GM19397 (cell line): Measurements from ENCODE around the gene KLK2.

ENCODE experiments used
- ATAC-seq: cut with Tn5 transposase; IDR thresholded peaks from one replicate; pipeline ENCODE4 v1.9.1; 2021; ENCODE audit warnings: mild to moderate bottlenecking, moderate library complexity; ENCODE audit not compliant: unreplicated experiment

KLK2 gene

GRCh38 chr19:50873056-50873455, at the start of gene KLK2:
KLK2 (plus strand) TSS chr19:50873439; CDS start chr19:50873474, 35 bp downstream.
- ATAC-seq: no peak

- no peak for ATAC-seq
These were observed 46.6 kb upstream of the KLK2 start for GRCh38 chr19:50826492-50827240.

GRCh38 chr19:50827476-50827875, 45.8 kb upstream of the KLK2 start:
- ATAC-seq: no peak

- ATAC-seq: no peak
These were observed 43.4 kb upstream of the KLK2 start for GRCh38 chr19:50829801-50830200.

GRCh38 chr19:50830266-50831025, 42.8 kb upstream of the KLK2 start:
- no peak for ATAC-seq

- ATAC-seq: no peak
These were observed 42.2 kb upstream of the KLK2 start for GRCh38 chr19:50831026-50831396.

- ATAC-seq: no peak
These were observed 40.6 kb upstream of the KLK2 start for GRCh38 chr19:50832666-50833065.

GRCh38 chr19:50833117-50833801, 40.0 kb upstream of the KLK2 start, which contains the start of gene KLK15:
KLK15 (minus strand) TSS chr19:50833574; CDS start chr19:50831492, 2,082 bp downstream.
- no peak for ATAC-seq

- no peak for ATAC-seq
These were observed 39.5 kb upstream of the KLK2 start for GRCh38 chr19:50833802-50834167.

- no peak for ATAC-seq
These were observed 38.0 kb upstream of the KLK2 start for GRCh38 chr19:50835103-50835784.

- peak; percentile 80 for ATAC-seq
These were observed 37.3 kb upstream of the KLK2 start for GRCh38 chr19:50835785-50836542.

GRCh38 chr19:50836543-50837195, 36.6 kb upstream of the KLK2 start:
- no peak for ATAC-seq

GRCh38 chr19:50837300-50837699, 35.9 kb upstream of the KLK2 start:
- ATAC-seq: no peak

GRCh38 chr19:50838239-50838638, 35.0 kb upstream of the KLK2 start:
- no peak for ATAC-seq

GRCh38 chr19:50839712-50840655, 33.3 kb upstream of the KLK2 start:
- no peak for ATAC-seq

GRCh38 chr19:50842130-50842529, 31.1 kb upstream of the KLK2 start:
- ATAC-seq: no peak

- ATAC-seq: no peak
These were observed 30.0 kb upstream of the KLK2 start for GRCh38 chr19:50843205-50843604.

- no peak for ATAC-seq
These were observed 29.5 kb upstream of the KLK2 start for GRCh38 chr19:50843701-50844221.
